OCI-LY7 (cell line): Measurements from ENCODE around the gene NOD1. TPM values are rescaled to one million over a fixed set of nuclear protein-coding genes. Genes with fewer than 3 reads are reported as not detected.

Experiments used
- BruUV-seq: library from RNA; stranded (reverse); fragments of 400-500 nt; replicated peaks from 2 replicates; lab custom pipeline; 2021; lab: Mats Ljungman, UMichigan
- CTCF ChIA-PET: fragments of 300-600 bp; sonication (Branson Sonifier 250); formaldehyde crosslinking; loops from one replicate; lab custom pipeline; 2022; ENCODE audit warnings: antibody characterized with exemption; ENCODE audit not compliant: unreplicated experiment; lab: Charles Lee
- POLR2A ChIA-PET: fragments of 300-600 bp; sonication (Branson Sonifier 250); formaldehyde crosslinking; loops from one replicate; lab custom pipeline; 2022; ENCODE audit warnings: antibody characterized with exemption; lab: Charles Lee
- DNase-seq: peaks from one replicate; pipeline ENCODE4 v3.0.0-alpha.2; 2015; ENCODE audit warnings: low spot score
- H2AFZ ChIP-seq: fragments of 200-600 bp; sonication (generic), shearing (Covaris generic); 2 replicates; pipeline ENCODE4 v1.6.1; 2014; ENCODE audit warnings: mild to moderate bottlenecking, antibody characterized with exemption, low read length, moderate library complexity
- H3K27ac ChIP-seq: fragments of 200-600 bp; sonication (generic); 2 replicates; pipeline ENCODE4 v1.5.1; 2014; ENCODE audit warnings: mixed run types, low read depth, mild to moderate bottlenecking, moderate library complexity, low read length, inconsistent platforms; ENCODE audit not compliant: poor library complexity, severe bottlenecking
- H3K36me3 ChIP-seq: fragments of 200-600 bp; sonication (generic); 2 replicates; pipeline ENCODE4 v1.6.1; 2014; ENCODE audit warnings: mild to moderate bottlenecking, antibody characterized with exemption, low read length, moderate library complexity, mixed read lengths; ENCODE audit not compliant: insufficient read depth
- H3K4me1 ChIP-seq: fragments of 200-600 bp; sonication (generic); 2 replicates; pipeline ENCODE4 v1.5.1; 2014; ENCODE audit warnings: mild to moderate bottlenecking, low read length; ENCODE audit not compliant: insufficient read depth, poor library complexity, severe bottlenecking
- H3K4me2 ChIP-seq: fragments of 200-600 bp; sonication (generic); 2 replicates; pipeline ENCODE4 v1.6.1; 2014; ENCODE audit warnings: mild to moderate bottlenecking, low read length
- H3K4me3 ChIP-seq: fragments of 200-600 bp; sonication (generic); 2 replicates; pipeline ENCODE4 v1.5.1; 2014; ENCODE audit warnings: mild to moderate bottlenecking, low read depth, low read length; ENCODE audit not compliant: poor library complexity, severe bottlenecking
- H3K79me2 ChIP-seq: fragments of 200-600 bp; sonication (generic); 2 replicates; pipeline ENCODE4 v1.6.1; 2016; ENCODE audit warnings: low read depth, mild to moderate bottlenecking, low read length, moderate library complexity, mixed read lengths; ENCODE audit not compliant: insufficient read depth
- H3K9me2 ChIP-seq: fragments of 200-600 bp; sonication (generic); 2 replicates; pipeline ENCODE4 v1.6.1; 2016; ENCODE audit warnings: mild to moderate bottlenecking, low read length, mixed read lengths; ENCODE audit not compliant: insufficient read depth
- H3K9me3 ChIP-seq: fragments of 200-600 bp; sonication (generic); 2 replicates; pipeline ENCODE4 v1.6.1; 2014; ENCODE audit warnings: mild to moderate bottlenecking, mixed run types, low read length, mixed read lengths
- H4K20me1 ChIP-seq: fragments of 200-600 bp; sonication (generic); 2 replicates; pipeline ENCODE4 v1.6.1; 2014; ENCODE audit warnings: mild to moderate bottlenecking, antibody characterized with exemption, low read length, moderate library complexity, mixed read lengths; ENCODE audit not compliant: insufficient read depth
- CTCF ChIP-seq: fragments of 200-600 bp; sonication (generic); conservative IDR thresholded peaks from 2 replicates; pipeline ENCODE4 v1.5.1; 2014; ENCODE audit warnings: mild to moderate bottlenecking, antibody characterized with exemption, low read length, moderate library complexity, mixed read lengths
- EZH2phosphoT487 ChIP-seq: fragments of 200-600 bp; sonication (generic); IDR thresholded peaks from 2 replicates; pipeline ENCODE4 v1.6.1; 2018; ENCODE audit warnings: low read depth, borderline replicate concordance, mild to moderate bottlenecking, mixed run types, antibody characterized with exemption, low read length, moderate library complexity, mixed read lengths
- intact Hi-C: fragments of 100-400 bp; cut with micrococcal nuclease; formaldehyde crosslinking; loops from one replicate; pipeline ENCODE4 v1.10.0; 2022; ENCODE audit not compliant: unreplicated experiment
- total RNA-seq, 2 experiments: library from RNA; depleted of rRNA in 1 of 2; stranded (reverse); fragments of >200 nt in 1 of 2; shearing (Covaris generic) in 1 of 2; gene quantifications; 2 replicates each; pipeline ENCODE4 v1.2.3, GENCODE V29; 2014 to 2022

Gene NOD1
- total RNA-seq, 2 experiments from 2014 or later = 8.4 to 10.3 TPM

- Histone ChIP-seq H3K9me2 (no peaks in the 10 kb centered on the region), H3K9me3 (no peaks in the 10 kb centered on the region), H3K27ac (no peak overlapping the region), H3K79me2 (no peaks in the 10 kb centered on the region), H3K4me1 (peaks cover 49% of the 10 kb centered on the region), H3K4me2 (peak overlapping the region; percentile 78), H3K4me3 (peak overlapping the region; percentile 69), H4K20me1 (no peaks in the 10 kb centered on the region), H2AFZ (peak overlapping the region; percentile 88), H3K36me3 (no peaks in the 10 kb centered on the region)
- DNase-seq = peak; percentile 57
- ChIA-PET CTCF (interaction anchor here (0.6 kb wide), 1 partner anchor 15 kb away, joined by 3 read pairs; no protein-coding TSS in a partner anchor), POLR2A (interaction anchor here (0.6 to 1.7 kb wide), 7 partner anchors 10 to 710 kb away, joined by 3 to 4 read pairs (median 4); no protein-coding TSS in a partner anchor)
- TF ChIP-seq EZH2phosphoT487 (no peak), CTCF (no peak)
- BruUV-seq = no TSS peak
- intact Hi-C loops = loop anchor here (2.0 kb wide), 2 partner anchors 25 to 451 kb away; partner anchors contain the start of genes GGCT and PLEKHA8
Observed at GRCh38 chr7:30479202-30480120, 877 bp upstream of the NOD1 start.

- intact Hi-C loops = no loop called here
- peaks cover 70% of the 10 kb centered on the region for H3K4me1 ChIP-seq
- ChIA-PET POLR2A (interaction anchor here (1.2 kb wide), 1 partner anchor 12 kb away, joined by 3 read pairs; no protein-coding TSS in a partner anchor), CTCF (no interaction called here)
- H4K20me1 ChIP-seq = no peaks in the 10 kb centered on the region
- BruUV-seq = no TSS peak
- no peak overlapping the region for H3K4me3 ChIP-seq
- peak overlapping the region; percentile 40 for H3K4me2 ChIP-seq
- DNase-seq = no peak
- TF ChIP-seq CTCF (no peak), EZH2phosphoT487 (no peak)
- H3K9me3 ChIP-seq = no peaks in the 10 kb centered on the region
- H3K79me2 ChIP-seq = no peaks in the 10 kb centered on the region
- no peaks in the 10 kb centered on the region for H3K36me3 ChIP-seq
- H3K9me2 ChIP-seq = no peaks in the 10 kb centered on the region
- H2AFZ ChIP-seq = no peak overlapping the region
- no peak overlapping the region for H3K27ac ChIP-seq
Observed at GRCh38 chr7:30476459-30477145, 2.0 kb downstream of the NOD1 start.
